IMR-90 (cell line): ENCODE data around the gene VIPR2. TPM values are rescaled to one million over a fixed set of nuclear protein-coding genes. Genes with fewer than 3 reads are reported as not detected.

ENCODE experiments used
- ATAC-seq: fragments of 200-7000 bp; cut with Tn5 transposase; 2 replicates; pipeline ENCODE4 v1.9.1; 2020; ENCODE audit warnings: low read depth, mild to moderate bottlenecking, moderate library complexity
- BruUV-seq: library from RNA; stranded (reverse); fragments of 400-500 nt; replicated peaks from 2 replicates; lab custom pipeline; 2021; lab: Mats Ljungman, UMichigan
- CTCF ChIA-PET: fragments of 300-600 bp; formaldehyde crosslinking; extraction: SDS; loops from one replicate; lab custom pipeline; 2021; ENCODE audit warnings: antibody characterized with exemption; lab: Yijun Ruan, JAX
- POLR2A ChIA-PET: fragments of 300-600 bp; sonication (Branson Sonifier 250); formaldehyde crosslinking; loops from one replicate; lab custom pipeline; 2022; ENCODE audit warnings: antibody characterized with exemption; ENCODE audit not compliant: unreplicated experiment; lab: Charles Lee
- DNase-seq: peaks from one replicate; pipeline ENCODE4 v3.0.0; 2013
- H2AFZ ChIP-seq: replicated peaks from 2 replicates; pipeline ENCODE3; 2013; ENCODE audit warnings: low read length, mild to moderate bottlenecking; ENCODE audit not compliant: poor library complexity
- H2AK5ac ChIP-seq: 2 replicates; pipeline ENCODE4 v1.6.1; 2013; ENCODE audit warnings: low read depth, low read length, inconsistent platforms
- H2AK9ac ChIP-seq: replicated peaks from 2 replicates; pipeline ENCODE3; 2013; ENCODE audit warnings: mild to moderate bottlenecking, low read depth, low read length, moderate library complexity; ENCODE audit not compliant: poor library complexity
- H2BK120ac ChIP-seq: 2 replicates; pipeline ENCODE4 v1.6.1; 2013; ENCODE audit warnings: low read depth, low read length, inconsistent platforms
- H2BK15ac ChIP-seq: 3 replicates; pipeline ENCODE4 v1.6.1; 2013; ENCODE audit warnings: low read depth, low read length, inconsistent platforms
- H2BK20ac ChIP-seq: 2 replicates; pipeline ENCODE4 v1.6.1; 2013; ENCODE audit warnings: low read depth, mild to moderate bottlenecking, inconsistent platforms, low read length, moderate library complexity
- H2BK5ac ChIP-seq: 2 replicates; pipeline ENCODE4 v1.6.1; 2013; ENCODE audit warnings: mild to moderate bottlenecking, low read depth, low read length, inconsistent platforms; ENCODE audit not compliant: poor library complexity, severe bottlenecking
- H3K14ac ChIP-seq: replicated peaks from 2 replicates; pipeline ENCODE4 v1.6.1; 2013; ENCODE audit warnings: low read depth, low read length, inconsistent platforms
- H3K18ac ChIP-seq: 2 replicates; pipeline ENCODE4 v1.6.1; 2013; ENCODE audit warnings: low read depth, low read length, control low read depth
- H3K23ac ChIP-seq: 2 replicates; pipeline ENCODE4 v1.6.1; 2013; ENCODE audit warnings: low read depth, low read length, inconsistent platforms
- H3K27ac ChIP-seq: 2 replicates; pipeline ENCODE4 v1.5.1; 2013; ENCODE audit warnings: mild to moderate bottlenecking, control low read depth, low read length; ENCODE audit not compliant: insufficient read depth
- H3K27me3 ChIP-seq: 2 replicates; pipeline ENCODE4 v1.6.1; 2013; ENCODE audit warnings: low read length; ENCODE audit not compliant: control insufficient read depth, insufficient read depth
- H3K36me3 ChIP-seq: 2 replicates; pipeline ENCODE4 v1.6.1; 2013; ENCODE audit warnings: low read length, mixed read lengths; ENCODE audit not compliant: control insufficient read depth, insufficient read depth
- H3K4ac ChIP-seq: 2 replicates; pipeline ENCODE4 v1.6.1; 2013; ENCODE audit warnings: low read depth, low read length, inconsistent platforms
- H3K4me1 ChIP-seq: 2 replicates; pipeline ENCODE4 v1.6.1; 2013; ENCODE audit warnings: low read length, mixed read lengths; ENCODE audit not compliant: control insufficient read depth, insufficient read depth
- H3K4me2 ChIP-seq: 2 replicates; pipeline ENCODE4 v1.6.1; 2013; ENCODE audit warnings: low read depth, mild to moderate bottlenecking, control low read depth, low read length, moderate library complexity
- H3K4me3 ChIP-seq: 2 replicates; pipeline ENCODE4 v1.5.1; 2013; ENCODE audit warnings: low read depth, mild to moderate bottlenecking, control low read depth, low read length, moderate library complexity; ENCODE audit not compliant: insufficient read depth
- H3K56ac ChIP-seq: 2 replicates; pipeline ENCODE4 v1.6.1; 2013; ENCODE audit warnings: low read length, inconsistent platforms; ENCODE audit not compliant: insufficient read depth; ENCODE audit errors: extremely low read depth
- H3K79me1 ChIP-seq, 2 experiments: 2 replicates each; pipeline ENCODE4 v1.6.1; 2013; ENCODE audit warnings: low read length in 2 of 2, inconsistent platforms in 1 of 2, low read depth in 1 of 2
- H3K9ac ChIP-seq: 2 replicates; pipeline ENCODE4 v1.6.1; 2013; ENCODE audit warnings: low read depth, low read length, control low read depth
- H3K9me1 ChIP-seq: 2 replicates; pipeline ENCODE4 v1.6.1; 2013; ENCODE audit warnings: low read length, inconsistent platforms; ENCODE audit not compliant: insufficient read depth
- H3K9me3 ChIP-seq: 2 replicates; pipeline ENCODE4 v1.6.1; 2013; ENCODE audit warnings: low read length; ENCODE audit not compliant: control insufficient read depth, insufficient read depth
- H4K20me1 ChIP-seq: 2 replicates; pipeline ENCODE4 v1.6.1; 2013; ENCODE audit warnings: low read length, inconsistent platforms; ENCODE audit not compliant: insufficient read depth
- H4K5ac ChIP-seq: 2 replicates; pipeline ENCODE4 v1.6.1; 2013; ENCODE audit warnings: mild to moderate bottlenecking, low read depth, low read length, control low read depth
- H4K8ac ChIP-seq, 2 experiments: 2 replicates each; pipeline ENCODE4 v1.6.1; 2013; ENCODE audit warnings: low read depth in 2 of 2, low read length in 2 of 2, control low read depth in 1 of 2, inconsistent platforms in 1 of 2
- H4K91ac ChIP-seq: 2 replicates; pipeline ENCODE4 v1.6.1; 2013; ENCODE audit warnings: low read depth, low read length, inconsistent platforms; ENCODE audit not compliant: insufficient read depth
- BHLHE40 ChIP-seq: fragments of 150-350 bp; IDR thresholded peaks from 2 replicates; pipeline ENCODE4 v1.6.1; 2016; ENCODE audit warnings: mild to moderate bottlenecking, low read depth, low read length
- CEBPB ChIP-seq: IDR thresholded peaks from 2 replicates; pipeline ENCODE4 v1.6.1; 2012; ENCODE audit warnings: low read depth, low read length, improper control_type of control experiment
- CHD1 ChIP-seq: IDR thresholded peaks from 2 replicates; pipeline ENCODE4 v1.6.1; 2012; ENCODE audit warnings: low read depth, low read length, improper control_type of control experiment
- FOS ChIP-seq: fragments of 150-350 bp; IDR thresholded peaks from 2 replicates; pipeline ENCODE4 v1.6.1; 2016; ENCODE audit warnings: low read depth, low read length
- MAFK ChIP-seq: IDR thresholded peaks from 2 replicates; pipeline ENCODE4 v1.6.1; 2012; ENCODE audit warnings: low read depth, low read length, improper control_type of control experiment
- MAZ ChIP-seq: IDR thresholded peaks from 2 replicates; pipeline ENCODE4 v1.6.1; 2012; ENCODE audit warnings: low read depth, mild to moderate bottlenecking, low read length, improper control_type of control experiment, moderate library complexity, borderline replicate concordance
- MXI1 ChIP-seq: IDR thresholded peaks from 2 replicates; pipeline ENCODE4 v1.6.1; 2012; ENCODE audit warnings: low read depth, mild to moderate bottlenecking, low read length, moderate library complexity, borderline replicate concordance
- NFE2L2 ChIP-seq: fragments of 150-350 bp; IDR thresholded peaks from 2 replicates; pipeline ENCODE4 v1.6.1; 2016; ENCODE audit warnings: low read depth, mild to moderate bottlenecking, low read length
- POLR2A ChIP-seq: IDR thresholded peaks from 2 replicates; pipeline ENCODE4 v1.6.1; 2012; ENCODE audit warnings: mild to moderate bottlenecking, low read depth, low read length
- RAD21 ChIP-seq: IDR thresholded peaks from 2 replicates; pipeline ENCODE4 v1.6.1; 2012; ENCODE audit warnings: low read length, improper control_type of control experiment
- RCOR1 ChIP-seq: IDR thresholded peaks from 2 replicates; pipeline ENCODE4 v1.6.1; 2012; ENCODE audit warnings: mild to moderate bottlenecking, low read length, improper control_type of control experiment; ENCODE audit not compliant: insufficient replicate concordance
- RFX5 ChIP-seq: IDR thresholded peaks from 2 replicates; pipeline ENCODE4 v1.8.0; 2012; ENCODE audit warnings: low read depth, mild to moderate bottlenecking, low read length, moderate library complexity
- SMC3 ChIP-seq: fragments of 150-350 bp; IDR thresholded peaks from 2 replicates; pipeline ENCODE4 v1.6.1; 2016; ENCODE audit warnings: low read depth, mild to moderate bottlenecking, antibody characterized with exemption, low read length, moderate library complexity
- WGBS, 2 experiments: methylation state at CpG; one replicate each; pipeline versions ENCODE4 v1.1.5 to v1.1.7; 2013; ENCODE audit warnings: missing lambda C conversion rate in 2 of 2; ENCODE audit not compliant: insufficient read length in 1 of 2; ENCODE audit errors: extremely low coverage in 2 of 2; 5-methylcytosine and 5-hydroxymethylcytosine counted together
- dilution Hi-C: fragments of 300-500 bp; cut with HindIII; formaldehyde crosslinking; loops from one replicate; pipeline ENCODE4 v1.14.3; 2018; ENCODE audit warnings: low sequenced_read_pairs; ENCODE audit not compliant: unreplicated experiment
- in situ Hi-C: fragments of 300-500 bp; cut with MboI; formaldehyde crosslinking; loops from 3 replicates; pipeline ENCODE4 v1.14.3; 2019; ENCODE audit warnings: low sequenced_read_pairs, inconsistent platforms, mixed read lengths
- intact Hi-C: fragments of 100-400 bp; cut with micrococcal nuclease; formaldehyde crosslinking; loops from 2 replicates; pipeline ENCODE4 v1.10.0; 2022
- polyA plus RNA-seq, 3 experiments: library from polyadenylated mRNA; depleted of rRNA; stranded (reverse); fragments of >200 nt; gene quantifications; 2 replicates each; pipeline ENCODE4 v1.2.3, GENCODE V29; 2012; ENCODE audit warnings: low replicate concordance in 1 of 3
- total RNA-seq: library from RNA; depleted of rRNA; stranded (reverse); fragments of >200 nt; gene quantifications from 2 replicates; pipeline ENCODE4 v1.2.3, GENCODE V29; 2012
- TF ChIP-seq, protein P1 (sequence below): conservative IDR thresholded peaks from 2 replicates; pipeline ENCODE4 v1.5.1; 2012; ENCODE audit warnings: mild to moderate bottlenecking, low read depth, low read length, improper control_type of control experiment
- TF ChIP-seq, protein P2 (sequence below): fragments of 150-350 bp; IDR thresholded peaks from 2 replicates; pipeline ENCODE4 v1.6.1; 2016; ENCODE audit warnings: low read depth, mild to moderate bottlenecking, low read length, moderate library complexity, borderline replicate concordance
- TF ChIP-seq, protein P3 (sequence below): fragments of 150-350 bp; IDR thresholded peaks from 2 replicates; pipeline ENCODE4 v1.6.1; 2017; ENCODE audit warnings: mild to moderate bottlenecking, antibody characterized with exemption, low read length, low read depth

Gene VIPR2
- total and polyA plus RNA-seq, 2 of the 4 experiments (the other 2 are of a cell fraction), result not detected

- BruUV-seq, result no TSS peak
- in situ Hi-C loops, result no loop called here
These were observed 22.5 kb upstream of the VIPR2 start for GRCh38 chr7:159167139-159167538.

More at GRCh38 chr7:159167139-159167538, 22.5 kb upstream of the VIPR2 start:
- intact Hi-C loops (no loop called here), dilution Hi-C loops (no loop called here)
- Histone ChIP-seq H2BK15ac (no peak overlapping the region), H3K4ac (no peak overlapping the region), H3K79me1 (no peaks in the 10 kb centered on the region), H3K9me3 (peaks cover 32% of the 10 kb centered on the region), H2BK20ac (no peak overlapping the region), H3K36me3 (no peaks in the 10 kb centered on the region), H3K9me1 (no peaks in the 10 kb centered on the region), H3K9ac (no peak overlapping the region), H2BK120ac (no peak overlapping the region), H4K20me1 (no peaks in the 10 kb centered on the region), H3K27me3 (no peaks in the 10 kb centered on the region), H3K56ac (no peak overlapping the region), H3K14ac (no peak overlapping the region), H2AK9ac (no peak overlapping the region), H4K5ac (no peak overlapping the region), H3K4me3 (no peak overlapping the region), H4K8ac (no peak overlapping the region), H3K27ac (no peak overlapping the region), H4K91ac (no peak overlapping the region), H2BK5ac (no peak overlapping the region), H2AFZ (no peak overlapping the region), H3K4me2 (no peak overlapping the region), H3K18ac (no peak overlapping the region), H2AK5ac (no peak overlapping the region), H3K4me1 (no peaks in the 10 kb centered on the region), H3K23ac (no peak overlapping the region)
- no peak for DNase-seq
- ATAC-seq, result no peak
- 61% methylated on average over 5 of the region's 15 CpGs; no CpG with 5 or more reads in 1 of the 2 experiments for WGBS, 2 experiments
- CTCF ChIA-PET, result no interaction called here
- POLR2A ChIA-PET, result no interaction called here
- TF ChIP-seq POLR2A (no peak), SMC3 (no peak), FOS (no peak), RCOR1 (no peak), NFE2L2 (no peak), CEBPB (no peak), MAZ (no peak), MXI1 (no peak), CHD1 (no peak), RAD21 (no peak), BHLHE40 (no peak), MAFK (no peak), RFX5 (no peak)
- TF ChIP-seq, protein P1, sequence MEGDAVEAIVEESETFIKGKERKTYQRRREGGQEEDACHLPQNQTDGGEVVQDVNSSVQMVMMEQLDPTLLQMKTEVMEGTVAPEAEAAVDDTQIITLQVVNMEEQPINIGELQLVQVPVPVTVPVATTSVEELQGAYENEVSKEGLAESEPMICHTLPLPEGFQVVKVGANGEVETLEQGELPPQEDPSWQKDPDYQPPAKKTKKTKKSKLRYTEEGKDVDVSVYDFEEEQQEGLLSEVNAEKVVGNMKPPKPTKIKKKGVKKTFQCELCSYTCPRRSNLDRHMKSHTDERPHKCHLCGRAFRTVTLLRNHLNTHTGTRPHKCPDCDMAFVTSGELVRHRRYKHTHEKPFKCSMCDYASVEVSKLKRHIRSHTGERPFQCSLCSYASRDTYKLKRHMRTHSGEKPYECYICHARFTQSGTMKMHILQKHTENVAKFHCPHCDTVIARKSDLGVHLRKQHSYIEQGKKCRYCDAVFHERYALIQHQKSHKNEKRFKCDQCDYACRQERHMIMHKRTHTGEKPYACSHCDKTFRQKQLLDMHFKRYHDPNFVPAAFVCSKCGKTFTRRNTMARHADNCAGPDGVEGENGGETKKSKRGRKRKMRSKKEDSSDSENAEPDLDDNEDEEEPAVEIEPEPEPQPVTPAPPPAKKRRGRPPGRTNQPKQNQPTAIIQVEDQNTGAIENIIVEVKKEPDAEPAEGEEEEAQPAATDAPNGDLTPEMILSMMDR, result no peak
- TF ChIP-seq, protein P2, sequence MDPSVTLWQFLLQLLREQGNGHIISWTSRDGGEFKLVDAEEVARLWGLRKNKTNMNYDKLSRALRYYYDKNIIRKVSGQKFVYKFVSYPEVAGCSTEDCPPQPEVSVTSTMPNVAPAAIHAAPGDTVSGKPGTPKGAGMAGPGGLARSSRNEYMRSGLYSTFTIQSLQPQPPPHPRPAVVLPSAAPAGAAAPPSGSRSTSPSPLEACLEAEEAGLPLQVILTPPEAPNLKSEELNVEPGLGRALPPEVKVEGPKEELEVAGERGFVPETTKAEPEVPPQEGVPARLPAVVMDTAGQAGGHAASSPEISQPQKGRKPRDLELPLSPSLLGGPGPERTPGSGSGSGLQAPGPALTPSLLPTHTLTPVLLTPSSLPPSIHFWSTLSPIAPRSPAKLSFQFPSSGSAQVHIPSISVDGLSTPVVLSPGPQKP, result no peak
- TF ChIP-seq, protein P3, sequence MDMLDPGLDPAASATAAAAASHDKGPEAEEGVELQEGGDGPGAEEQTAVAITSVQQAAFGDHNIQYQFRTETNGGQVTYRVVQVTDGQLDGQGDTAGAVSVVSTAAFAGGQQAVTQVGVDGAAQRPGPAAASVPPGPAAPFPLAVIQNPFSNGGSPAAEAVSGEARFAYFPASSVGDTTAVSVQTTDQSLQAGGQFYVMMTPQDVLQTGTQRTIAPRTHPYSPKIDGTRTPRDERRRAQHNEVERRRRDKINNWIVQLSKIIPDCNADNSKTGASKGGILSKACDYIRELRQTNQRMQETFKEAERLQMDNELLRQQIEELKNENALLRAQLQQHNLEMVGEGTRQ, result no peak
